Endothelial cell (in vitro differentiated cells): ENCODE measurements around the gene OSCP1. TPM values are rescaled to one million over a fixed set of nuclear protein-coding genes. Genes with fewer than 3 reads are reported as not detected.
A peak's percentile ranks its signal among the peaks of the same experiment; 100 is the strongest.

ENCODE experiments used
- DNase-seq: peaks from one replicate; pipeline ENCODE4 v3.0.0; 2021; ENCODE audit warnings: low spot score
- H3K27ac Mint-ChIP-seq: one replicate; pipeline ENCODE4 v1.8.0; 2021; ENCODE audit warnings: mixed read lengths, inconsistent platforms; ENCODE audit not compliant: unreplicated experiment
- H3K27me3 Mint-ChIP-seq: one replicate; pipeline ENCODE4 v1.8.0; 2021; ENCODE audit warnings: mild to moderate bottlenecking, moderate library complexity, mixed read lengths, inconsistent platforms; ENCODE audit not compliant: unreplicated experiment
- H3K36me3 Mint-ChIP-seq: one replicate; pipeline ENCODE4 v1.8.0; 2021; ENCODE audit warnings: mild to moderate bottlenecking, low read depth, mixed read lengths, inconsistent platforms; ENCODE audit not compliant: unreplicated experiment
- H3K4me1 Mint-ChIP-seq: one replicate; pipeline ENCODE4 v1.8.0; 2021; ENCODE audit warnings: mild to moderate bottlenecking, mixed read lengths, inconsistent platforms; ENCODE audit not compliant: unreplicated experiment
- H3K4me3 Mint-ChIP-seq: one replicate; pipeline ENCODE4 v1.8.0; 2021; ENCODE audit warnings: mild to moderate bottlenecking, mixed read lengths, inconsistent platforms; ENCODE audit not compliant: unreplicated experiment
- H3K9me3 Mint-ChIP-seq: one replicate; pipeline ENCODE4 v1.8.0; 2021; ENCODE audit warnings: mixed read lengths, inconsistent platforms; ENCODE audit not compliant: unreplicated experiment
- total RNA-seq: library from RNA; stranded (reverse); fragmentation: NEBNext Ultra II Directional; extraction: Animal tissue kit (Norgen Biotek cat#: 25700); gene quantifications from one replicate; pipeline ENCODE4 v1.2.1, GENCODE V29; 2021; ENCODE audit not compliant: unreplicated experiment
- TF ChIP-seq, protein P1 (sequence below): fragments of 200-600 bp; sonication (generic); IDR thresholded peaks from one replicate; pipeline ENCODE4 v1.5.0; 2021; ENCODE audit warnings: antibody characterized with exemption; ENCODE audit not compliant: unreplicated experiment

Gene OSCP1
- total RNA-seq, 1 donor from 2014 or later: 5.1 TPM

DNA sequence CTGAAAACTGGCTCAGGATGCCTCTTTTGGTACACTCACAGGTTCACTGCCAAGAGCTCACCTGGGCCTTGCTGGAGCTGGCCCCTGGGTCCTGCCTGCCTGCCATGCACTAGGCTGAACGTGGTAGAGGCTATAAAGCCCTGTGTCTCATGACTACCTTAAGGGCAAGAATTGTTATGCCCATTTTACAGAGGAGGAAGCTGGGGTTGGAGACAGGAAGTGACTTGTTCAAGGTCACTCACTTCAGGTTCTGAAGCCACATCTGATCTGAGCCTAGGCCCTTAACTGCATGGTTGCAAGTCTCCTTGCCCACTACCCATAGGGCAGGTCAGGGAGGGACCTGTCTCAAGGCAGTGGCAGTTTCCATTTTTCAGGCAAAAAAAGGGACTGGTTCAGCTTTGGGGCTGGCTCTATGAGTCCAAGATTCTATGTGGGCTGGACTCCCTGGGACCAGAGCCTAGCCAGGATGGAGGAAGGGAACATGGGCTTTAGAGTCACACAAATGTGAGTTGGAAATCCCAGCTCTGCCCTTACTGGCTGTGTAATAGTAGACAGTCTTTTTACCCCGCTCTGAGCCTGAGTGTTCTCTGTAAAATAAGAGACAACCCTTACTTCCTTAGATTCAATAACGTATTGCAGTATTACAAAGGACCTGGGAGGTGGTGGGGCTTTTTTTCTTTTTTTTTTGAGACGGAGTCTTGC, 72.3 kb downstream of the OSCP1 start:
- H3K27ac Mint-ChIP-seq: no peak overlapping the region
- no peak for DNase-seq
- H3K27me3 Mint-ChIP-seq: peaks cover 3% of the 10 kb centered on the region
- TF ChIP-seq, protein P1, sequence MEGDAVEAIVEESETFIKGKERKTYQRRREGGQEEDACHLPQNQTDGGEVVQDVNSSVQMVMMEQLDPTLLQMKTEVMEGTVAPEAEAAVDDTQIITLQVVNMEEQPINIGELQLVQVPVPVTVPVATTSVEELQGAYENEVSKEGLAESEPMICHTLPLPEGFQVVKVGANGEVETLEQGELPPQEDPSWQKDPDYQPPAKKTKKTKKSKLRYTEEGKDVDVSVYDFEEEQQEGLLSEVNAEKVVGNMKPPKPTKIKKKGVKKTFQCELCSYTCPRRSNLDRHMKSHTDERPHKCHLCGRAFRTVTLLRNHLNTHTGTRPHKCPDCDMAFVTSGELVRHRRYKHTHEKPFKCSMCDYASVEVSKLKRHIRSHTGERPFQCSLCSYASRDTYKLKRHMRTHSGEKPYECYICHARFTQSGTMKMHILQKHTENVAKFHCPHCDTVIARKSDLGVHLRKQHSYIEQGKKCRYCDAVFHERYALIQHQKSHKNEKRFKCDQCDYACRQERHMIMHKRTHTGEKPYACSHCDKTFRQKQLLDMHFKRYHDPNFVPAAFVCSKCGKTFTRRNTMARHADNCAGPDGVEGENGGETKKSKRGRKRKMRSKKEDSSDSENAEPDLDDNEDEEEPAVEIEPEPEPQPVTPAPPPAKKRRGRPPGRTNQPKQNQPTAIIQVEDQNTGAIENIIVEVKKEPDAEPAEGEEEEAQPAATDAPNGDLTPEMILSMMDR: no peak
- H3K9me3 Mint-ChIP-seq: no peaks in the 10 kb centered on the region
- peaks cover 7% of the 10 kb centered on the region for H3K36me3 Mint-ChIP-seq
- H3K4me1 Mint-ChIP-seq: peaks cover 34% of the 10 kb centered on the region
- no peak overlapping the region for H3K4me3 Mint-ChIP-seq

GRCh38 chr1:36372617-36373016, 77.6 kb downstream of the OSCP1 start:
- Mint-ChIP-seq H3K27me3 (peaks cover 6% of the 10 kb centered on the region), H3K27ac (peak overlapping the region; percentile 77), H3K4me1 (peaks cover 32% of the 10 kb centered on the region), H3K36me3 (no peaks in the 10 kb centered on the region), H3K4me3 (no peak overlapping the region), H3K9me3 (no peaks in the 10 kb centered on the region)
- DNase-seq: no peak
- TF ChIP-seq, protein P1: no peak

DNA sequence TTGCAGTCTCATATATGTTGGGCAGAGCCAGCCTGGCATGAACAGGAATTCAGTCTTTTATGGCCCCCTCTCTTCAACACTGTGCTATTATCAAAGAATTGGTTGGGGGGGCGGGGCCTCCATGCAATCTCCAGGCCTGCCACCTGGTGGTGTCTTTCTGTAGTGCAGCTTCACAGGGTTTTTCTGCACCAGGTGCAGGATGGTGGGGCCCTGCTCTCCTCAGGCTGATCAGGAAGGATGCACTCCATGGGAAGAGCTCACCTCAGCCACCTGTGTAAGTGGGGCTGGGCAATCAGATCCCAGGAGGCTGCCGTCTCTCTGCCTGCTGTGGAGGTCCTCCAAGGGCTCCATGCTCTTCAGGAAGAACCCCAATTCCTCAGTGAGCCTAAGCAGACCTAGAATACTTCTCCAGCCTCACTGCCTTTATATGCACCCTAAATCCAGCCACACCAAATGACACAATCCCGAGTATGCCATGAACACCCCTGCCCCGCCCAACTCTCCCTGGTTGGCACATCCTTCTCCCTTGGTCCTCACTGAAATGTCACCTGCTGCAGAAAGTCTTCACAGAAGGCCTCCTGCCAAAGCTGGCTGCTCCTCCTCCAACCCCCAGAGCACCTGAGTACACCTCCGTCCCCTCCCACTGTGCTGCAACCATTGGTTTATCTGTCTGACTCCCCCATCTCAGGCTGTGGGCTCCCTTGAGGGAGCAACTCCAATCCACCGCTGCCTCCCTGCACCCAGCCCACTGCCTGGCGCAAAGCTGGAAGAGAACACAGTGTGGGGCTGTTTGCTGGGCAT, 81.0 kb downstream of the OSCP1 start:
- no peak overlapping the region for H3K27ac Mint-ChIP-seq
- no peaks in the 10 kb centered on the region for H3K36me3 Mint-ChIP-seq
- no peaks in the 10 kb centered on the region for H3K9me3 Mint-ChIP-seq
- H3K4me1 Mint-ChIP-seq: peaks cover 38% of the 10 kb centered on the region
- peak; percentile 87 for DNase-seq
- no peak overlapping the region for H3K4me3 Mint-ChIP-seq
- TF ChIP-seq, protein P1: peak; percentile 96
- H3K27me3 Mint-ChIP-seq: peaks cover 3% of the 10 kb centered on the region

Other genes with a start within 250 kb of the OSCP1 start
- 129 TPM for gene THRAP3, start 226.0 kb downstream of the OSCP1 start, total RNA-seq
- 4.8 TPM for gene SH3D21, start 144.1 kb downstream of the OSCP1 start, total RNA-seq
- gene EVA1B, start 126.8 kb downstream of the OSCP1 start, total RNA-seq: 87.9 TPM
- 37.3 TPM for gene STK40, start 64.5 kb downstream of the OSCP1 start, total RNA-seq
- gene LSM10, start 52.5 kb downstream of the OSCP1 start, total RNA-seq: 22.3 TPM
- gene MRPS15, start 13.9 kb upstream of the OSCP1 start, total RNA-seq: 78.8 TPM
- gene CSF3R, start 32.5 kb upstream of the OSCP1 start, total RNA-seq: 1.4 TPM